Ascending aorta (tissue), 2 donors: ENCODE data around the gene COL19A1. TPM values are rescaled to one million over a fixed set of nuclear protein-coding genes. Genes with fewer than 3 reads are reported as not detected.

Experiments used
- DNase-seq, 2 donors: peaks; one replicate each; pipeline ENCODE4 v3.0.0-alpha.2; 2019; ENCODE audit warnings: low spot score in 2 of 2
- H3K27ac ChIP-seq, 2 donors: fragments of 200-600 bp; sonication (generic); one replicate each; pipeline ENCODE4 v1.5.1; 2016 to 2017; ENCODE audit warnings: mild to moderate bottlenecking in 1 of 2
- H3K27me3 ChIP-seq: fragments of 200-600 bp; sonication (generic); one replicate; pipeline ENCODE4 v1.5.1; 2017
- H3K36me3 ChIP-seq, 2 donors: fragments of 200-600 bp; sonication (generic); one replicate each; pipeline ENCODE4 v1.5.1; 2016
- H3K4me1 ChIP-seq, 2 donors: fragments of 200-600 bp; sonication (generic); one replicate each; pipeline ENCODE4 v1.5.1; 2016 to 2017; ENCODE audit warnings: mild to moderate bottlenecking in 1 of 2
- H3K4me3 ChIP-seq, 2 donors: fragments of 200-600 bp; sonication (generic); one replicate each; pipeline ENCODE4 v1.5.1; 2016 to 2017; ENCODE audit warnings: mild to moderate bottlenecking in 1 of 2
- H3K9me3 ChIP-seq, 2 donors: fragments of 200-600 bp; sonication (generic); one replicate each; pipeline ENCODE4 v1.5.1; 2016
- CTCF ChIP-seq, 3 experiments: fragments of 200-600 bp in 2 of 3; fragments of 450-650 bp in 1 of 3; sonication (generic) in 2 of 3; IDR thresholded peaks; one replicate each; pipeline ENCODE4 v1.5.1; 2016 to 2019; ENCODE audit warnings: antibody characterized with exemption in 3 of 3, mild to moderate bottlenecking in 1 of 3, moderate library complexity in 1 of 3
- intact Hi-C: fragments of 100-400 bp; cut with DNase I; formaldehyde crosslinking; loops from one replicate; pipeline ENCODE4 v1.15.1; 2023
- total RNA-seq: library from RNA; depleted of rRNA; stranded (reverse); fragments of >200 nt; gene quantifications from one replicate; pipeline ENCODE4 v1.1.0, GENCODE V29; 2016

COL19A1 gene
- total RNA-seq, 1 donor from 2014 or later, result not detected

GRCh38 chr6:70208235-70208790 lies 342.0 kb downstream of the COL19A1 start:
- H3K4me1 ChIP-seq, result no peaks in the 10 kb centered on the region
- H3K27ac ChIP-seq, result no peak overlapping the region
- no peaks in the 10 kb centered on the region for H3K9me3 ChIP-seq
- H3K27me3 ChIP-seq, result no peaks in the 10 kb centered on the region
- no peak for TF ChIP-seq CTCF (IDR thresholded peaks at IDR 0.05)
- intact Hi-C loops, result no loop called here
- H3K4me3 ChIP-seq, result no peak overlapping the region
- no peaks in the 10 kb centered on the region for H3K36me3 ChIP-seq
- DNase-seq, result no peak

DNA sequence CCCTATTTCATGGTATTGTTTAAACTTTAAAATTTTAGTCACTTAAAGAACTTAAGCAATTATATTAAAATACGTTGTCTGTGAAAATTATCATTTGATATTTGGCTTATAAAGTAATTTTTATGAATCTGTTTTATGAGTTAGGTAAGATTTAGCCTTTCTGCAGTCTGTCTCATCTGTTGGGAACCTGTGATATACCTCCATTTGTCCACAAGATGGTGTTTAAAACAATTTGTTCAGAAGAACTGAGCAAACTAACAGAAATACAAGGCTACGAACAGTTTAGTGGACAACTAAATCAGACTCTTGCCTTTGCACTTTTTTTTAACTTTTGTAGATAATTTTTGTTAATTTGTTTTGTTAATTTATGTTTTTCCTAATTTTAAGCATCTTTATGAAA lies 344.1 kb downstream of the COL19A1 start:
- Histone ChIP-seq H3K36me3 (no peaks in the 10 kb centered on the region), H3K4me3 (no peak overlapping the region), H3K4me1 (no peaks in the 10 kb centered on the region), H3K9me3 (no peaks in the 10 kb centered on the region), H3K27ac (no peak overlapping the region), H3K27me3 (no peaks in the 10 kb centered on the region)
- no peak for TF ChIP-seq CTCF (IDR thresholded peaks at IDR 0.05)
- DNase-seq, result no peak
- intact Hi-C loops, result no loop called here

GRCh38 chr6:70215460-70216108 lies 349.2 kb downstream of the COL19A1 start:
- H3K27me3 ChIP-seq, result no peaks in the 10 kb centered on the region
- no peak for DNase-seq
- no peaks in the 10 kb centered on the region for H3K4me1 ChIP-seq
- intact Hi-C loops, result no loop called here
- H3K36me3 ChIP-seq, result no peaks in the 10 kb centered on the region
- TF ChIP-seq CTCF (IDR thresholded peaks at IDR 0.05), result no peak
- no peaks in the 10 kb centered on the region for H3K9me3 ChIP-seq
- no peak overlapping the region for H3K27ac ChIP-seq
- H3K4me3 ChIP-seq, result no peak overlapping the region

DNA sequence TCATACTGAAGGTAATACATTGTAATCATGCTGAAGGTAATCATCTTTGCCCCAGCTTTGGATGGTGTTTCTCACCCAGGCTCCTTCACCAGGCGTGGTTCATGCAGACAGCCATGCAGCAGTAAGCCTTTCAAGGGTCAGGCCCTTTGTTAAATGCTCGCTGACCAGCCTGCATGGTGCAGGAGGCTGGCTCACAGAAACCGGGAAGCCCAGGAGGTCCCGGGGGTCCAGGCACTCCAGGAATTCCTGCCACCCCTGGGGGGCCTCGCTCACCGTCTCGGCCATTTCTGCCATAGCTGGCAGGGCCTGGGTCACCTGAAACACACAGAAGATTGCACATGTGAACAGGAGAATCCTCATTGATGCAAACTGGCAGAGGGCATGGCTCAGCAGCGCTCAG lies 350.4 kb downstream of the COL19A1 start:
- Histone ChIP-seq H3K9me3 (no peaks in the 10 kb centered on the region), H3K4me1 (no peaks in the 10 kb centered on the region), H3K36me3 (no peaks in the 10 kb centered on the region), H3K4me3 (no peak overlapping the region), H3K27ac (no peak overlapping the region), H3K27me3 (no peaks in the 10 kb centered on the region)
- TF ChIP-seq CTCF (IDR thresholded peaks at IDR 0.05), result no peak
- no peak for DNase-seq
- intact Hi-C loops, result no loop called here

DNA sequence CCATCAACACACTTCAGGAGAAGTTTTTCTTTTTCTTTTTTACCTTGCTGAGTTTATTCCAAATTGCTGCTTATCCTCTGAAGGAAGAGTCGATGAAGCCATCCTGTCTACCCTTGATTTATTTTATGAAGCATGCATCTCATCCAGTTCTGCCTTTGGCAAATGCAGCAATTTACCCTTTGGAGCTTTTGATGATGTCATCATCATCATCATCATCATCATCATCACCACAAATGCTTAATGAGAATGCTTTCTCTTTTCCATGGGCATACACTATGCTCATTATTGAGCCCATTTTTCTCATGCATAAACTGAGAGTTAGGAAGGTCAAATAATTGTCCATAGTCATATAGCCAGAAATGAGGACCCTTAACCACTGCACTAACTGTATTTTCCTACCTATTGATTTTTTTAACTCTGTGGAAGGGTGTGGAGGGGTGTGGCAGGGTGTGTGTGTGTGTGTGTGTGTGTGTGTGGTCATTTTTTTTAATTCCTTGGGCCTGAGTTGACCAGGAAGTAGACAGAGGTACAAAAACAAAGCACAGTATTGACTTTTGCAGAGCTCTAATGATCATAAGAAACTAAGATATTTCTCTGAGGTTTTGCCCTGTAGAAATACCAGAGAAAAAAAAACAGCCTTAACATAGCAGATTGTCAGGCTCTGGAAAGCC lies 353.7 kb downstream of the COL19A1 start:
- Histone ChIP-seq H3K4me3 (no peak overlapping the region), H3K36me3 (no peaks in the 10 kb centered on the region), H3K9me3 (no peaks in the 10 kb centered on the region), H3K4me1 (no peaks in the 10 kb centered on the region), H3K27me3 (no peaks in the 10 kb centered on the region), H3K27ac (no peak overlapping the region)
- no peak for TF ChIP-seq CTCF (IDR thresholded peaks at IDR 0.05)
- DNase-seq, result no peak
- intact Hi-C loops, result loop anchor here (5.0 kb wide), 1 partner anchor 662 kb away; no protein-coding TSS in a partner anchor
